Lower leg skin (tissue), 3 donors: Measurements from ENCODE around the gene PDRG1.

ENCODE experiments used
- CTCF ChIP-seq, 3 donors: fragments of 450-650 bp; IDR thresholded peaks; one replicate each; pipeline ENCODE4 v1.5.1; 2016; ENCODE audit warnings: antibody characterized with exemption in 3 of 3, mild to moderate bottlenecking in 3 of 3, moderate library complexity in 2 of 3
- POLR2A ChIP-seq, 2 donors: fragments of 450-650 bp; IDR thresholded peaks; one replicate each; pipeline ENCODE4 v1.6.1; 2016 to 2017; ENCODE audit warnings: antibody characterized with exemption in 2 of 2, mild to moderate bottlenecking in 1 of 2, moderate library complexity in 1 of 2

- TF ChIP-seq CTCF (IDR thresholded peaks at IDR 0.05) (no peak), POLR2A (IDR thresholded peaks at IDR 0.05) (no peak)
Measured at GRCh38 chr20:31951203-31951529, 680 bp downstream of the PDRG1 start.
